ENCODE measurements around the gene NRP2.

Gene NRP2

GRCh38 chr2:205833864-205834263 lies 151.6 kb downstream of the NRP2 start:
- H3K4me3 ChIP-seq (ENCODE audit: low read depth, low read length), result no peak overlapping the region
- no peak for TF ChIP-seq CTCF (IDR thresholded peaks at IDR 0.05; ENCODE audit: borderline replicate concordance, insufficient read depth, low read depth, low read length)

GRCh38 chr2:205834796-205835195 lies 152.5 kb downstream of the NRP2 start:
- no peak for TF ChIP-seq CTCF (IDR thresholded peaks at IDR 0.05; ENCODE audit: borderline replicate concordance, insufficient read depth, low read depth, low read length)
- no peak overlapping the region for H3K4me3 ChIP-seq (ENCODE audit: low read depth, low read length)

GRCh38 chr2:205835251-205835791 lies 153.0 kb downstream of the NRP2 start:
- TF ChIP-seq CTCF (IDR thresholded peaks at IDR 0.05; ENCODE audit: borderline replicate concordance, insufficient read depth, low read depth, low read length), result no peak
- no peak overlapping the region for H3K4me3 ChIP-seq (ENCODE audit: low read depth, low read length)

- no peak overlapping the region for H3K4me3 ChIP-seq (ENCODE audit: low read depth, low read length)
- TF ChIP-seq CTCF (IDR thresholded peaks at IDR 0.05; ENCODE audit: borderline replicate concordance, insufficient read depth, low read depth, low read length), result no peak
Observed at GRCh38 chr2:205835923-205836322, 153.6 kb downstream of the NRP2 start.

- TF ChIP-seq CTCF (IDR thresholded peaks at IDR 0.05; ENCODE audit: borderline replicate concordance, insufficient read depth, low read depth, low read length), result no peak
- no peak overlapping the region for H3K4me3 ChIP-seq (ENCODE audit: low read depth, low read length)
Observed at GRCh38 chr2:205836477-205837221, 154.3 kb downstream of the NRP2 start.

- no peak overlapping the region for H3K4me3 ChIP-seq (ENCODE audit: low read depth, low read length)
- no peak for TF ChIP-seq CTCF (IDR thresholded peaks at IDR 0.05; ENCODE audit: borderline replicate concordance, insufficient read depth, low read depth, low read length)
Observed at GRCh38 chr2:205837663-205838062, 155.4 kb downstream of the NRP2 start.

GRCh38 chr2:205845446-205845845 lies 163.1 kb downstream of the NRP2 start:
- H3K4me3 ChIP-seq (ENCODE audit: low read depth, low read length), result no peak overlapping the region
- no peak for TF ChIP-seq CTCF (IDR thresholded peaks at IDR 0.05; ENCODE audit: borderline replicate concordance, insufficient read depth, low read depth, low read length)
